ENCODE data around the gene DIS3L2.

- TF ChIP-seq, protein P1, sequence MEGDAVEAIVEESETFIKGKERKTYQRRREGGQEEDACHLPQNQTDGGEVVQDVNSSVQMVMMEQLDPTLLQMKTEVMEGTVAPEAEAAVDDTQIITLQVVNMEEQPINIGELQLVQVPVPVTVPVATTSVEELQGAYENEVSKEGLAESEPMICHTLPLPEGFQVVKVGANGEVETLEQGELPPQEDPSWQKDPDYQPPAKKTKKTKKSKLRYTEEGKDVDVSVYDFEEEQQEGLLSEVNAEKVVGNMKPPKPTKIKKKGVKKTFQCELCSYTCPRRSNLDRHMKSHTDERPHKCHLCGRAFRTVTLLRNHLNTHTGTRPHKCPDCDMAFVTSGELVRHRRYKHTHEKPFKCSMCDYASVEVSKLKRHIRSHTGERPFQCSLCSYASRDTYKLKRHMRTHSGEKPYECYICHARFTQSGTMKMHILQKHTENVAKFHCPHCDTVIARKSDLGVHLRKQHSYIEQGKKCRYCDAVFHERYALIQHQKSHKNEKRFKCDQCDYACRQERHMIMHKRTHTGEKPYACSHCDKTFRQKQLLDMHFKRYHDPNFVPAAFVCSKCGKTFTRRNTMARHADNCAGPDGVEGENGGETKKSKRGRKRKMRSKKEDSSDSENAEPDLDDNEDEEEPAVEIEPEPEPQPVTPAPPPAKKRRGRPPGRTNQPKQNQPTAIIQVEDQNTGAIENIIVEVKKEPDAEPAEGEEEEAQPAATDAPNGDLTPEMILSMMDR (IDR thresholded peaks at IDR 0.05), result no peak
- TF ChIP-seq EP300 (IDR thresholded peaks at IDR 0.05), result no peak
- TF ChIP-seq POLR2A (IDR thresholded peaks at IDR 0.05; ENCODE audit: low read depth), result no peak
Observed at GRCh38 chr2:232218778-232219495, 257.4 kb downstream of the DIS3L2 start.

All from esophagus muscularis mucosa (tissue), 4 donors.